WERI-Rb-1 (cell line): ENCODE results near the gene FNDC5.

ENCODE experiments used
- DNase-seq: peaks from one replicate; pipeline ENCODE4 v3.0.0-alpha.2; 2020
- H3K27ac ChIP-seq: fragments of 250-450 bp; sonication (Bioruptor Pico); 2 replicates; pipeline ENCODE4 v1.5.1; 2020; ENCODE audit warnings: mild to moderate bottlenecking, moderate library complexity
- H3K27me3 ChIP-seq: fragments of 250-450 bp; sonication (Bioruptor Pico); 2 replicates; pipeline ENCODE4 v1.5.1; 2021; ENCODE audit warnings: mild to moderate bottlenecking, low read depth, moderate library complexity; ENCODE audit not compliant: insufficient read depth, severe bottlenecking
- H3K36me3 ChIP-seq: fragments of 250-450 bp; sonication (Bioruptor Pico); 2 replicates; pipeline ENCODE4 v1.5.1; 2020; ENCODE audit warnings: mild to moderate bottlenecking, moderate library complexity
- H3K4me3 ChIP-seq: 2 replicates; pipeline ENCODE4 v1.5.1; 2011; ENCODE audit warnings: low read depth, mild to moderate bottlenecking, control low read depth, low read length
- H3K9me3 ChIP-seq: fragments of 250-450 bp; sonication (Bioruptor Pico); 2 replicates; pipeline ENCODE4 v1.5.1; 2021; ENCODE audit warnings: mild to moderate bottlenecking, moderate library complexity; ENCODE audit not compliant: severe bottlenecking
- TF ChIP-seq, protein P1 (sequence below): IDR thresholded peaks from 2 replicates; pipeline ENCODE4 v1.5.1; 2011; ENCODE audit warnings: low read depth, mild to moderate bottlenecking, control low read depth, inconsistent platforms, low read length

FNDC5 gene

DNA sequence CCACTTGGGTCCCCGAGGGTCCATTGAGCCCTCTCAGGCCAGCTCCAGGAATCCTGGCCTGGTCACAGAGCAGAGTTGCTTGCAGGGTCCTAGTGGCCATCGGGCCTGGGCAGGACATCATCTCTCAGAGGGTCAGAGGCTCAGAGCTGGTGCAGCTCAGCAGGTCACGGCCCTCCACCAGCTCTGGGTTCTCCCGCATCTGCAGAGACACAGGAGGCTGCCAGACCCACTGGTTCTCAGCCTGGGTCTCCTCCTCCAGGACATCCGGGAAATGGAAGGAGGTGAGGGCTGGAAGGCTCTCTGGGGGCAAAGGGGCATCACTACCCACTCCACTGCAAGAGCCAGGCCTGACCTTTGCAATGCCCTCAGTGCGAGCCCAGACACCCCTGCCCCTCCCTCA is 24.0 kb upstream of the FNDC5 start:
- TF ChIP-seq, protein P1, sequence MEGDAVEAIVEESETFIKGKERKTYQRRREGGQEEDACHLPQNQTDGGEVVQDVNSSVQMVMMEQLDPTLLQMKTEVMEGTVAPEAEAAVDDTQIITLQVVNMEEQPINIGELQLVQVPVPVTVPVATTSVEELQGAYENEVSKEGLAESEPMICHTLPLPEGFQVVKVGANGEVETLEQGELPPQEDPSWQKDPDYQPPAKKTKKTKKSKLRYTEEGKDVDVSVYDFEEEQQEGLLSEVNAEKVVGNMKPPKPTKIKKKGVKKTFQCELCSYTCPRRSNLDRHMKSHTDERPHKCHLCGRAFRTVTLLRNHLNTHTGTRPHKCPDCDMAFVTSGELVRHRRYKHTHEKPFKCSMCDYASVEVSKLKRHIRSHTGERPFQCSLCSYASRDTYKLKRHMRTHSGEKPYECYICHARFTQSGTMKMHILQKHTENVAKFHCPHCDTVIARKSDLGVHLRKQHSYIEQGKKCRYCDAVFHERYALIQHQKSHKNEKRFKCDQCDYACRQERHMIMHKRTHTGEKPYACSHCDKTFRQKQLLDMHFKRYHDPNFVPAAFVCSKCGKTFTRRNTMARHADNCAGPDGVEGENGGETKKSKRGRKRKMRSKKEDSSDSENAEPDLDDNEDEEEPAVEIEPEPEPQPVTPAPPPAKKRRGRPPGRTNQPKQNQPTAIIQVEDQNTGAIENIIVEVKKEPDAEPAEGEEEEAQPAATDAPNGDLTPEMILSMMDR, result no peak
- no peak for DNase-seq
- no peaks in the 10 kb centered on the region for H3K9me3 ChIP-seq
- peak overlapping the region; percentile 95 for H3K27ac ChIP-seq
- no peak overlapping the region for H3K4me3 ChIP-seq
- no peaks in the 10 kb centered on the region for H3K27me3 ChIP-seq
- peaks cover 41% of the 10 kb centered on the region for H3K36me3 ChIP-seq

DNA sequence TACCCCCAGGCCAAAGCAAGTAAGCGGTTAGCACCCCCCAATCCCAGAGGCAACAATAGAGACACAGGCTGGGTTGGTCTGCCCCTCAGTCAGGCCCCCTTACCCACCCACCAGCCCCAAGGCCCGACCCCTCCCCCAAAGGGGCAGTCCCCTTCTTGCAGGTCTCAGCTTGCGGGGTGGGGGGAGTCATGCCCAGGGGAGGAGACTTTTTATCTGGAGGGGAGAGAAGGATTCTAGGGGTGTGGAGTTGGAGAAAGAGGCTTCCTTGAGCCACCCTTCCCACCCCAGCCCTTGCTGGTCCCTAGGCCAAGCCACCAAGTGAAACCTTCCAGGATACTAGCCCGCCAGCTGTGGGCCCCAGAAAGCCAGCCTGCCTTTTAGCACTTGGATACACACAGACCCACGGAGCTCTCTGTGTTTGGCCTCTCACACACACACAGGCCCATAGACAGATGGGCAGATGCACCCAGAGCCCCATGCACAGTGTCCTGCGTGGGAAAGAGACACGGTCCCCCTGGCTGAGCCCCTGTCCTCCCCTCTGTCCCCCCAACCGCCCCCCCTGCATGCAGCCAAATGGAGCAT is 23.4 kb upstream of the FNDC5 start:
- Histone ChIP-seq H3K27ac (peak overlapping the region; percentile 95), H3K4me3 (peak overlapping the region; percentile 70), H3K27me3 (no peaks in the 10 kb centered on the region), H3K36me3 (peaks cover 46% of the 10 kb centered on the region), H3K9me3 (no peaks in the 10 kb centered on the region)
- TF ChIP-seq, protein P1, result no peak
- DNase-seq, result peak; percentile 75

DNA sequence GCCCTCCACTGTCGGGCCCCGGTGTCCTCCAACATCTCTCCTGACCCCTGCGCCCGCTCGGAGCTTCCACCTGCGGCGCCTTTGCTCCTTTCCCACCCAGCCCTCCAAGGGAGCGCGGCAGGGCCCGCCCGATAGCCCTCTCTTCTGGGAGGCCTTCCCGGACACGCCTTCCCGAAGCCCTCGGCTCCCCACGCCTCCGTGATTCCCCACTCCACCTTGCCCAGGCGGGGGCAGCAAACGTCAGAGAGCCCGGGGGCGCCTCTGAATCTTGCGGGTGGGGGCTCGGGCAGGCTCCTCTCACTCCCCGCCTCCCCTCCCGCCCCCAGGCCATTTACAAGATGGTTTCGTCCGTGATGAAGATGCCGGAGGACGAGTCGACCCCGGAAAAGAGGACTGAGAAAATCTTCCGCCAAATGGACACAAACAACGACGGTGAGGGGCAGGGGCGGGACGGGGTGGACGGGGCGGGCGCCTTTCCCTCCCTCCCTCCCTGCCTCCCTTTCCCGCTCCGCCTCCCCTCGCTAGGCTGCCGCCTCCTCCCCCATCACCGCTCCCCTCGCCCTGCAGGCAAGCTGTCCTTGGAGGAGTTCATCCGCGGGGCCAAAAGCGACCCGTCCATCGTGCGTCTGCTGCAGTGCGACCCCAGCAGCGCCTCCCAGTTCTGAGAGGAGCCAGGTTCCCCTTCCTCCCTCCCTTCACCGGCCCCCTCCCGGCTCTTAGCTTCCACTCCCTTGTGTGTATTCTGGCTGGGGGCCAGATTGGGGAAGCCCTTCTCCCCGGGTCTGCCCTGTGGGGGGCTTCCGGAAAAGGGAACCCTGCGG is 22.7 kb upstream of the FNDC5 start:
- Histone ChIP-seq H3K27me3 (no peaks in the 10 kb centered on the region), H3K9me3 (no peaks in the 10 kb centered on the region), H3K4me3 (peak overlapping the region; percentile 70), H3K36me3 (peaks cover 49% of the 10 kb centered on the region), H3K27ac (peak overlapping the region; percentile 95)
- TF ChIP-seq, protein P1, result no peak
- peak; percentile 94 for DNase-seq

DNA sequence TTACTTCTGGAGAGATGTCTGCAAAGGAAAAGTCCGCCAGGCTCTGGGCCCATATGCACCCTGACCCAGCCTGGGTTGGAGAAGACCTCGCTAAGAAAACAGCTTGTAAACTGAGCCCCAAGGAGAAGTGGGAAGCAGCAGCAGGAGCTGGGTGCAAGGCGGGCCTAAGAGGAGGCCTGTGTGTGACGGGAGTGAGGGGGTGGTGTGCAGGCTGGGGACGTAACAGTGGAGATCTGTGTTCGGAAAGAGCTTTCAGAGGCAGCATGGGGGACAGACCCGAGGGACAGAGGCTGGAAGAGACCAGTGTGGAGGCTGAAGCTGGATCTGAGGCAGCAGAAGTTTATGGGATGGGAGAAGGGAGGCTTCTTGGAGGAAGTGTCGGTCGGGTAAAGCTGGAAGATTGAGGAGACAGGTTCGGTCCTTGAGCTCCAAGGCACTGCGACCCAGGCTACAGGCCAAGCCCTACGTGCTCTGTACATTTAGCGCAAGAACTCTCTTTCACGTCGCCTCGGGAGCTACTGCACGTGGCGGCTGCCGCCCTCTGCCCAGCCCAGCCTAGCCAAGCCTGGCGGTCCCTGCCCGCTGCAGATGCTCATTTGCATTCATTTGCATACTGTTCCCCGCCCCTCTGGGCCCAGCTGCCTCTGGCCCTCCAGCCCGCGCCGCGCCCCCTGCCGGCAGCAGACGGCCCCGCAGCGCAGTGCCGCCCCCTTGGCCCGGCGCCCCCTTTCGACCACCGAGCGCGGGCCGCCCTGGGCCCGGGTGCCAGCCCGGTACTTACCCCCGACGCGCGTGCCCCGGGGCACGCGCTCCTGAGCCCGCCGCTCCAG is 21.9 kb upstream of the FNDC5 start:
- H3K27me3 ChIP-seq, result no peaks in the 10 kb centered on the region
- TF ChIP-seq, protein P1, result peak; percentile 84
- H3K9me3 ChIP-seq, result no peaks in the 10 kb centered on the region
- peaks cover 49% of the 10 kb centered on the region for H3K36me3 ChIP-seq
- peak overlapping the region; percentile 70 for H3K4me3 ChIP-seq
- DNase-seq, result peak; percentile 85
- peak overlapping the region; percentile 95 for H3K27ac ChIP-seq

DNA sequence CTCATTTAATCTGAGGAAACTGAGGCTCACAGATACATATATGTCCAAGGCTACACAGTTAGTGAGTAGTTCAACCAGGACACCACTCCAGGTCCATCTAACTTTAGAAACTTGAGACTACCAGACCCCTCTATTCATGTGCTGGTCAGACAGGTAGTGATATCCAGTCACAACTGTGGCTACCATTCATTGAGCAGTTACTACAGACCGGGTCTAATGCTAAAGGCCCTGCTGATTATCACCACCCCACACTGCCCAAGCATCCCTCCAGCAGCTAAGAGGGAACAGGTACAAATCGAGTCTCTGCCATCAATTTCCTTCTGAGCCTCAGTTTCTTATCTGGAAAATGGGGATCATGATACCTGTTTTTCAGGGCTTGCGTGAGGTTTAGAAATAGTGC is 20.9 kb upstream of the FNDC5 start:
- H3K4me3 ChIP-seq, result no peak overlapping the region
- H3K27me3 ChIP-seq, result no peaks in the 10 kb centered on the region
- H3K36me3 ChIP-seq, result peaks cover 48% of the 10 kb centered on the region
- H3K27ac ChIP-seq, result peak overlapping the region; percentile 9; the same call in 1 of the 2 replicates
- TF ChIP-seq, protein P1, result no peak
- H3K9me3 ChIP-seq, result no peaks in the 10 kb centered on the region
- DNase-seq, result no peak
